Right ventricle myocardium inferior (tissue), 1 donor: Measurements from ENCODE around the gene RBMS3. TPM values are rescaled to one million over a fixed set of nuclear protein-coding genes. Genes with fewer than 3 reads are reported as not detected.

Experiments used
- ATAC-seq: fragments of 200-7000 bp; cut with Tn5 transposase; one replicate; pipeline ENCODE4 v1.9.1; 2020; ENCODE audit warnings: mild to moderate bottlenecking, moderate library complexity
- DNase-seq: peaks from one replicate; pipeline ENCODE4 v3.0.0; 2021; ENCODE audit errors: missing footprints
- intact Hi-C: fragments of 100-400 bp; cut with DNase I; formaldehyde crosslinking; loops from one replicate; pipeline ENCODE4 v1.11.0; 2022
- total RNA-seq: library from RNA; stranded (reverse); fragmentation: NEBNext Ultra II Directional; extraction: Animal tissue kit (Norgen Biotek cat#: 25700); gene quantifications from one replicate; pipeline ENCODE4 v1.2.1, GENCODE V29; 2021
- donor health status: DM: no; HTN: yes; CAD: no; lungs with severe emphysema.

The RBMS3 gene
- total RNA-seq, 1 donor from 2014 or later = 32.7 TPM

DNA sequence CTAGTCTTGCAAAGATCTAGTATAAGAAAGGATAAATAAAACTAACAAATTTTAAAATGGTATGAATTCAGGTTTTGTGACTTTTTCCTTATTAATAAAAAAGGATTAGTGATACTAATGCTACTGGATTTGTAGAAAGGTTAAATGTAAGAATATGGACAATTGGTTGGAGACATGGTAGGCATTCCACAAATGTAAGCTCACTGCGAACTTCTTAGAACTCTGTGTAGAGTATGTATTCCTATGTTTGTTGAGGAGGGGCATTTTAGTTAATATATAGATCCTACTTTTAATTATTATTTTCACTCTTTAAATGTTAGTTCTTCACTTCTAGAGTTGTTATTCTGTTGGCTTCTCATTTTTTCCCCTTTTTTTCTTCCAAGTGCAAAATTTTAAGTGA is 414.3 kb downstream of the RBMS3 start:
- DNase-seq = no peak
- no peak for ATAC-seq
- intact Hi-C loops = loop anchor here (5.0 to 10.0 kb wide), 2 partner anchors 67 to 550 kb away; no protein-coding TSS in a partner anchor

- intact Hi-C loops = loop anchor here (5.0 to 10.0 kb wide), 2 partner anchors 67 to 551 kb away; no protein-coding TSS in a partner anchor
- peak; percentile 81 for ATAC-seq
- no peak for DNase-seq
Observed at GRCh38 chr3:29695643-29696198, 414.9 kb downstream of the RBMS3 start.

DNA sequence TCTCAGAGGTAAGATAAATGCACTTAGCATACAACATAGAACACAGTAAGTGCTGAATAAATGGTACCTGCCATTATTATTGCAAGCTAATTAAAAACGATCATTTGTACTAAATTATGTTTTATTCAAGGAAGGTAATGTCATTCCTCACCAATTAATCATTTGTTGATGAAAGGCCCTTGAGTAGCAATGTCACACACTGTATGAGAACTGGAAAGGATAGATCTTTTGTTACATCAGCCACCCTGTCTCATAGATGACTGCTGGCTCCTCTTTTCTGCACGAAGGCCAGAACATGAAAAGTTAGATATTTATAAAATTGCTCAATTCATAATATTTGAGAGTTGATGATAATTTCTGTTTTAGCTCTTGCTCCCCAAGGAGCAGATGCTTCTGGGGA is 415.4 kb downstream of the RBMS3 start:
- DNase-seq = no peak
- peak; percentile 67 for ATAC-seq
- intact Hi-C loops = loop anchor here (5.0 to 10.0 kb wide), 2 partner anchors 66 to 552 kb away; no protein-coding TSS in a partner anchor

- ATAC-seq (no peak), DNase-seq (no peak)
- intact Hi-C loops = loop anchor here (5.0 to 10.0 kb wide), 2 partner anchors 64 to 553 kb away; no protein-coding TSS in a partner anchor
Observed at GRCh38 chr3:29697989-29698388, 417.1 kb downstream of the RBMS3 start.

GRCh38 chr3:29700256-29700655 is 419.4 kb downstream of the RBMS3 start:
- intact Hi-C loops = no loop called here
- ATAC-seq = no peak
- DNase-seq = no peak

- intact Hi-C loops = no loop called here
- ATAC-seq = no peak
- DNase-seq = no peak
Observed at GRCh38 chr3:29701326-29701983, 420.6 kb downstream of the RBMS3 start.

DNA sequence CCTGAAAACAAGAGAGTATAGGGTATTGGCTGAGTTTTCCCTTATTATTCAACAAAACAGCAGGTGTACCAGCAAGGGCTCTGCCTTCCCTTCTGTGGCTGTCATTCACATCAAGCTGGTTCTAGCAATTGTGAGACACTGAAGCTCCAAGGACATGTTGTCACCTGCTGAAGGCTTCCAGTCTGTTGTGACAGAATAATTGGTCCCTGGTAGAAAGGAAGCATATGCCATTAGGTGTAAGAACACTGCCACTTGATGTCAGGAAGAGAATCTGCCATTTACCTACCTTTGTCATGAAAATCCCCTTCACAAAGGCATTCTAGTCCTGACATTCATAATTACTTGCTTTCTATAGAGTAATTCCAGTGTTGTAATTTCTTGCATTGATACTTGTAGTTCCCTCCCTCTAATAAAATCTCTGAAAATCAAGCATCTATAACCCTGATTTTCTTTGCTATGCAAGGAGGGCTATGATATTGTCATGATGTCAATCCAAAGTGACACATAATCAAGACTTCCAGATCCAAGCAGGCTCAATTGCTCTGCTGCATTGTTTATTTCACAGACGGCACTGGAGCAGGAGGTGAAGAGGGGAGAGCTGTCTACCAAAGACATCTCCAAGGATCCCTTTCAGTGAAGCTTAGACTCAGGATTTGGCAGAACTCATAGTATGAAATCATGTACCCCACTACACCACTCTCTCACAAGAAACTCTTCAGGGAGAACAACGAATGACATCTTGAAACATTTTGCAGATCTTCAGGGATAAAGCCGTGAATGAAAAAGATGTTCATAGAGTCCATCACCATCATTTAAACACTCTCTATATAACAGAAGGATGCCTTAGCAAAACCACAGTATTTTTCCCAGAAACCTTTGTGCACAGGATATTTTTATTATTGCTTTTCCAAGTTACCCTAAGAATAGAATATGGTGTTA is 425.3 kb downstream of the RBMS3 start:
- no peak for ATAC-seq
- intact Hi-C loops = loop anchor here (5.0 kb wide), 1 partner anchor 51 kb away; no protein-coding TSS in a partner anchor
- DNase-seq = no peak

- no peak for DNase-seq
- intact Hi-C loops = loop anchor here (5.0 kb wide), 1 partner anchor 48 kb away; no protein-coding TSS in a partner anchor
- peak; percentile 29 for ATAC-seq
Observed at GRCh38 chr3:29708884-29709283, 428.0 kb downstream of the RBMS3 start.

- intact Hi-C loops = no loop called here
- ATAC-seq (peak; percentile 80), DNase-seq (no peak)
Observed at GRCh38 chr3:29711255-29711771, 430.4 kb downstream of the RBMS3 start.

DNA sequence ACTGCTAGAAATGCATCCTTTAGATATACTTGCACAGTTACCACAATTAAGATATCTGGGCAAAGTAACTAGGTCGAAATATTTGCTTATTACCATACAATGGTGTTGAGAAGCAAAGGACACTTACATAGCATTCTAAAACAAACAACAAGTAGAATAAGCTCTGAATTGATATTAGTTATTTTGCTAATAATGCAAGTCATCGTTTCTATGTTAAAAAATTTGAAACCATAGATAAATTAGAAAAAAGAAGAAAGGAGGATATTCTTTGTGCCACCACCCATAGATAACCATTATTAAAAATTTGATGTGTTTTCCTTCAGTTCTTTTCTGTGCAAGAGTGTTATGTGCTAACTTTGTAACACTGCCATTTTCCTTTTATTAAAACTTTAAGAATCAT is 435.3 kb downstream of the RBMS3 start:
- intact Hi-C loops = no loop called here
- DNase-seq (no peak), ATAC-seq (no peak)

GRCh38 chr3:29718661-29719065 is 437.8 kb downstream of the RBMS3 start:
- ATAC-seq (peak; percentile 23), DNase-seq (no peak)
- intact Hi-C loops = no loop called here

- ATAC-seq (no peak), DNase-seq (no peak)
- intact Hi-C loops = no loop called here
Observed at GRCh38 chr3:29720665-29721064, 439.8 kb downstream of the RBMS3 start.

GRCh38 chr3:29721789-29722188 is 440.9 kb downstream of the RBMS3 start:
- ATAC-seq = no peak
- no peak for DNase-seq
- intact Hi-C loops = no loop called here

- intact Hi-C loops = no loop called here
- no peak for ATAC-seq
- DNase-seq = no peak
Observed at GRCh38 chr3:29731050-29731449, 450.2 kb downstream of the RBMS3 start.

DNA sequence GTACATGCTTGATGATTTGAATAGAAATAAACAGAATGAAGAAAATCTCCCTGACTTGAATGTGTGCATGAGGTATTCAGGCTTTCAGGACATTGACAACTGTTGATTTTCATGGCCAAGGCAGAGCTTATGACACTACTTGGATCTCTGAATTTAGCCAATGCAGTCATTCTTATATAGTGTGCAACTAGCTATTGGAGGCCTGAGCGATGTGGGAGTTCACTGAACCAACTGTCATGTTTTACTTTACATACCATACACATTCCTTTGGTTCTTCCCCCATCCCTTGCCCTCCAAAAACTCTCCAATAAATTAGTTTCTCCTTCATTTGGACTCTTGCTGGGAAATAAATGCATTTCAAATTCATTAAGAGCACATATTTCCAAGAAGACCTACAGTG is 460.4 kb downstream of the RBMS3 start:
- DNase-seq (no peak), ATAC-seq (no peak)
- intact Hi-C loops = no loop called here

DNA sequence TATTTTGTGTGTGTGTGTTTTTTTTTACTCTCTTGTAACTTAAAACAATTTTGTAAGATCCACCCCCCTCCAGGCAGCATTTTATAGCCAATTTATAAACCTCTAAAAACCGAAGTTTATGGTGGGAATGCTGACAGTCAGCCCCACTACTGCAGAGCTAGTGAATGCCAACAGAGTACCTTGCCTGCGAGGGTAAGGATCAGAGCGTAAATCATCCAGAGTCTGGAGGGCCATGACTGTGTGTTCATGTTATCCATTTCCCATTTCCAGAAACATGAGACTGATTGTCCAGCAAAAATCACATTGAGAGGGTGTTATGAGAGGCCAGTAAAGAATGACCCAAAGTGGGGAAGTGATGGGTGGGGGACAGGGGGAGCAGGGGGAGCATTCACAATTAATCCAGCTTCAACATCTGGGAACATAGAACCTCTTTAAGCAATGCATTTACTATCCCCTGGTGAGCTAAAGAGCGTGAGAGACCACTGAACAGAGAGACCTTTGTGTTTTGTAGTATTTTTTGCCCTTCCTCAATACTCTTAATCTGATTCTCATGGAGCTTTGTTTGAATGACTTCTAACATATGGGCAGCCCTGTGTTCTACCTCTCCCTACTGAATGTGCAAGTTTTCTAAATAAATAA is 464.5 kb downstream of the RBMS3 start:
- DNase-seq = no peak
- intact Hi-C loops = no loop called here
- ATAC-seq = no peak

- intact Hi-C loops = no loop called here
- DNase-seq (no peak), ATAC-seq (no peak)
Observed at GRCh38 chr3:29746163-29746760, 465.4 kb downstream of the RBMS3 start.

GRCh38 chr3:29747991-29748390 is 467.1 kb downstream of the RBMS3 start:
- no peak for DNase-seq
- ATAC-seq = no peak
- intact Hi-C loops = no loop called here
